GM12875 (cell line): ENCODE results near the gene TREML4.

ENCODE experiments used
- H3K4me3 ChIP-seq: one replicate; pipeline ENCODE4 v1.5.1; 2011; ENCODE audit warnings: low read depth, low read length, control low read depth
- TF ChIP-seq, protein P1 (sequence below): IDR thresholded peaks from 2 replicates; pipeline ENCODE4 v1.5.1; 2011; ENCODE audit warnings: low read depth, mild to moderate bottlenecking, control low read depth, inconsistent platforms, low read length, moderate library complexity, borderline replicate concordance; ENCODE audit not compliant: insufficient read depth

TREML4 gene

GRCh38 chr6:41222045-41222444 lies 6.1 kb upstream of the TREML4 start:
- TF ChIP-seq, protein P1, sequence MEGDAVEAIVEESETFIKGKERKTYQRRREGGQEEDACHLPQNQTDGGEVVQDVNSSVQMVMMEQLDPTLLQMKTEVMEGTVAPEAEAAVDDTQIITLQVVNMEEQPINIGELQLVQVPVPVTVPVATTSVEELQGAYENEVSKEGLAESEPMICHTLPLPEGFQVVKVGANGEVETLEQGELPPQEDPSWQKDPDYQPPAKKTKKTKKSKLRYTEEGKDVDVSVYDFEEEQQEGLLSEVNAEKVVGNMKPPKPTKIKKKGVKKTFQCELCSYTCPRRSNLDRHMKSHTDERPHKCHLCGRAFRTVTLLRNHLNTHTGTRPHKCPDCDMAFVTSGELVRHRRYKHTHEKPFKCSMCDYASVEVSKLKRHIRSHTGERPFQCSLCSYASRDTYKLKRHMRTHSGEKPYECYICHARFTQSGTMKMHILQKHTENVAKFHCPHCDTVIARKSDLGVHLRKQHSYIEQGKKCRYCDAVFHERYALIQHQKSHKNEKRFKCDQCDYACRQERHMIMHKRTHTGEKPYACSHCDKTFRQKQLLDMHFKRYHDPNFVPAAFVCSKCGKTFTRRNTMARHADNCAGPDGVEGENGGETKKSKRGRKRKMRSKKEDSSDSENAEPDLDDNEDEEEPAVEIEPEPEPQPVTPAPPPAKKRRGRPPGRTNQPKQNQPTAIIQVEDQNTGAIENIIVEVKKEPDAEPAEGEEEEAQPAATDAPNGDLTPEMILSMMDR, result no peak
- no peak overlapping the region for H3K4me3 ChIP-seq

- TF ChIP-seq, protein P1, result no peak
- H3K4me3 ChIP-seq, result no peak overlapping the region
These were observed 5.6 kb upstream of the TREML4 start for GRCh38 chr6:41222513-41222912.

GRCh38 chr6:41224800-41225199 lies 3.3 kb upstream of the TREML4 start:
- TF ChIP-seq, protein P1, result no peak

GRCh38 chr6:41226752-41227151 lies 1.4 kb upstream of the TREML4 start:
- H3K4me3 ChIP-seq, result no peak overlapping the region
- TF ChIP-seq, protein P1, result no peak

More at GRCh38 chr6:41224800-41225199, 3.3 kb upstream of the TREML4 start:
- no peak overlapping the region for H3K4me3 ChIP-seq

GRCh38 chr6:41228616-41229015 lies 467 bp downstream of the TREML4 start:
- H3K4me3 ChIP-seq, result no peak overlapping the region
- TF ChIP-seq, protein P1, result no peak

GRCh38 chr6:41229721-41230120 lies 1.6 kb downstream of the TREML4 start:
- H3K4me3 ChIP-seq, result no peak overlapping the region
- TF ChIP-seq, protein P1, result no peak

GRCh38 chr6:41231246-41231645 lies 3.1 kb downstream of the TREML4 start:
- TF ChIP-seq, protein P1, result no peak
- H3K4me3 ChIP-seq, result no peak overlapping the region
